EH (cell line): ENCODE measurements around the gene FAM219B.

ENCODE experiments used
- DNase-seq: peaks from one replicate; pipeline ENCODE4 v3.0.0-alpha.2; 2015; ENCODE audit warnings: low read depth

FAM219B gene

GRCh38 chr15:74873036-74873755, 33.5 kb downstream of the FAM219B start, which contains the start of gene SCAMP2:
SCAMP2 (minus strand) TSS chr15:74873365; CDS start chr15:74873255, 110 bp downstream.
- DNase-seq, result peak; percentile 96

GRCh38 chr15:74872702-74873035, 34.0 kb downstream of the FAM219B start:
- no peak for DNase-seq

GRCh38 chr15:74870436-74871215, 36.0 kb downstream of the FAM219B start:
- DNase-seq, result peak; percentile 60

- DNase-seq, result peak; percentile 42
Measured at GRCh38 chr15:74869726-74870407, 36.8 kb downstream of the FAM219B start.

- peak; percentile 46 for DNase-seq
Measured at GRCh38 chr15:74869372-74869725, 37.3 kb downstream of the FAM219B start.

GRCh38 chr15:74868059-74868458, 38.6 kb downstream of the FAM219B start:
- DNase-seq, result no peak

GRCh38 chr15:74867466-74868038, 39.1 kb downstream of the FAM219B start:
- no peak for DNase-seq

GRCh38 chr15:74866090-74866489, 40.6 kb downstream of the FAM219B start:
- peak; percentile 72 for DNase-seq

- DNase-seq, result no peak
Measured at GRCh38 chr15:74865316-74865715, 41.3 kb downstream of the FAM219B start.

- DNase-seq, result no peak
Measured at GRCh38 chr15:74864296-74864695, 42.4 kb downstream of the FAM219B start.

GRCh38 chr15:74863239-74864056, 43.2 kb downstream of the FAM219B start:
- peak; percentile 36 for DNase-seq

GRCh38 chr15:74858369-74858740, 48.3 kb downstream of the FAM219B start:
- DNase-seq, result no peak

- no peak for DNase-seq
Measured at GRCh38 chr15:74857671-74858368, 48.8 kb downstream of the FAM219B start.

- no peak for DNase-seq
Measured at GRCh38 chr15:74857082-74857655, 49.5 kb downstream of the FAM219B start.

- no peak for DNase-seq
Measured at GRCh38 chr15:74856537-74856936, 50.1 kb downstream of the FAM219B start.

GRCh38 chr15:74855857-74856256, 50.8 kb downstream of the FAM219B start:
- DNase-seq, result no peak

- DNase-seq, result no peak
Measured at GRCh38 chr15:74854453-74855022, 52.1 kb downstream of the FAM219B start.

- no peak for DNase-seq
Measured at GRCh38 chr15:74851960-74852359, 54.7 kb downstream of the FAM219B start.

GRCh38 chr15:74850393-74850792, 56.3 kb downstream of the FAM219B start:
- DNase-seq, result no peak
